H9 (cell line): Measurements from ENCODE around the gene ZNF275. TPM values are rescaled to one million over a fixed set of nuclear protein-coding genes. Genes with fewer than 3 reads are reported as not detected.
"Not testable (repeated sequence)": the region's sequence is repeated elsewhere in the genome, so short reads cannot be mapped to it uniquely, and the experiment has no call there.

ENCODE experiments used
- DNase-seq: peaks from one replicate; pipeline ENCODE4 v3.0.0-alpha.2; 2017
- H2AFZ ChIP-seq: one replicate; pipeline ENCODE4 v1.6.1; 2013; ENCODE audit warnings: mild to moderate bottlenecking, low read length, control low read depth, moderate library complexity
- H2AK5ac ChIP-seq: 2 replicates; pipeline ENCODE4 v1.6.1; 2013; ENCODE audit warnings: low read length, control low read depth, mixed read lengths; ENCODE audit not compliant: insufficient read length
- H2BK120ac ChIP-seq: one replicate; pipeline ENCODE4 v1.6.1; 2013; ENCODE audit warnings: low read depth, mild to moderate bottlenecking, low read length, control low read depth, inconsistent platforms; ENCODE audit not compliant: poor library complexity, severe bottlenecking
- H2BK12ac ChIP-seq: 2 replicates; pipeline ENCODE4 v1.6.1; 2013; ENCODE audit warnings: low read length, control low read depth, mixed read lengths, low read depth; ENCODE audit not compliant: insufficient read length
- H2BK15ac ChIP-seq: 2 replicates; pipeline ENCODE4 v1.6.1; 2013; ENCODE audit warnings: low read depth, low read length, control low read depth
- H2BK20ac ChIP-seq: one replicate; pipeline ENCODE4 v1.6.1; 2013; ENCODE audit warnings: low read depth, mild to moderate bottlenecking, low read length, control low read depth, inconsistent platforms; ENCODE audit not compliant: poor library complexity, severe bottlenecking
- H2BK5ac ChIP-seq: 2 replicates; pipeline ENCODE4 v1.6.1; 2013; ENCODE audit warnings: low read length, control low read depth, mixed read lengths; ENCODE audit not compliant: insufficient read length
- H3K14ac ChIP-seq: 2 replicates; pipeline ENCODE4 v1.6.1; 2013; ENCODE audit warnings: low read length, control low read depth; ENCODE audit not compliant: insufficient read depth
- H3K18ac ChIP-seq: 2 replicates; pipeline ENCODE4 v1.6.1; 2013; ENCODE audit warnings: low read depth, mild to moderate bottlenecking, mixed read lengths, low read length, control low read depth; ENCODE audit not compliant: insufficient read length
- H3K23ac ChIP-seq: 2 replicates; pipeline ENCODE4 v1.6.1; 2013; ENCODE audit warnings: low read length, control low read depth, mixed read lengths, low read depth; ENCODE audit not compliant: insufficient read length
- H3K23me2 ChIP-seq: 2 replicates; pipeline ENCODE4 v1.6.1; 2013; ENCODE audit warnings: low read depth, mild to moderate bottlenecking, mixed read lengths, low read length, control low read depth; ENCODE audit not compliant: insufficient read length, poor library complexity, severe bottlenecking
- H3K27ac ChIP-seq: 2 replicates; pipeline ENCODE4 v1.5.1; 2013; ENCODE audit warnings: low read length, control low read depth, mixed read lengths, low read depth; ENCODE audit not compliant: insufficient read length
- H3K27me3 ChIP-seq: 2 replicates; pipeline ENCODE4 v1.6.1; 2013; ENCODE audit warnings: low read length, control low read depth, inconsistent platforms; ENCODE audit not compliant: insufficient read depth
- H3K4ac ChIP-seq: 2 replicates; pipeline ENCODE4 v1.6.1; 2013; ENCODE audit warnings: low read depth, mild to moderate bottlenecking, control low read depth, inconsistent platforms, low read length, moderate library complexity
- H3K4me1 ChIP-seq: 2 replicates; pipeline ENCODE4 v1.6.1; 2013; ENCODE audit warnings: low read length, control low read depth, inconsistent platforms; ENCODE audit not compliant: insufficient read depth
- H3K4me2 ChIP-seq: 2 replicates; pipeline ENCODE4 v1.6.1; 2013; ENCODE audit warnings: low read length, control low read depth, mixed read lengths; ENCODE audit not compliant: insufficient read length, insufficient read depth
- H3K56ac ChIP-seq: 2 replicates; pipeline ENCODE4 v1.6.1; 2013; ENCODE audit warnings: low read depth, mild to moderate bottlenecking, mixed read lengths, low read length, control low read depth; ENCODE audit not compliant: insufficient read length
- H3K79me1 ChIP-seq: 2 replicates; pipeline ENCODE4 v1.6.1; 2013; ENCODE audit warnings: low read depth, mild to moderate bottlenecking, moderate library complexity, low read length, control low read depth, inconsistent platforms; ENCODE audit not compliant: insufficient read depth, poor library complexity, severe bottlenecking
- H3K79me2 ChIP-seq: 2 replicates; pipeline ENCODE4 v1.6.1; 2013; ENCODE audit warnings: low read length, control low read depth, inconsistent platforms; ENCODE audit not compliant: insufficient read depth
- H3K9ac ChIP-seq: 2 replicates; pipeline ENCODE4 v1.6.1; 2013; ENCODE audit warnings: low read length, control low read depth, mixed read lengths; ENCODE audit not compliant: insufficient read length; ENCODE audit errors: extremely low read depth
- H3K9me3 ChIP-seq: one replicate; pipeline ENCODE4 v1.6.1; 2013; ENCODE audit warnings: low read depth, low read length, inconsistent platforms; ENCODE audit not compliant: control insufficient read depth
- H3T11ph ChIP-seq: one replicate; pipeline ENCODE4 v1.6.1; 2013; ENCODE audit warnings: mild to moderate bottlenecking, low read length, control low read depth, inconsistent platforms
- H4K20me1 ChIP-seq: one replicate; pipeline ENCODE4 v1.6.1; 2013; ENCODE audit not compliant: control insufficient read depth, insufficient read length, insufficient read depth
- H4K5ac ChIP-seq: 2 replicates; pipeline ENCODE4 v1.6.1; 2013; ENCODE audit warnings: low read depth, mild to moderate bottlenecking, mixed read lengths, low read length, control low read depth; ENCODE audit not compliant: insufficient read length
- H4K8ac ChIP-seq: replicated peaks from 2 replicates; pipeline ENCODE4 v1.6.1; 2013; ENCODE audit warnings: low read length, control low read depth, mixed read lengths, low read depth; ENCODE audit not compliant: insufficient read length
- H4K91ac ChIP-seq: 2 replicates; pipeline ENCODE4 v1.6.1; 2013; ENCODE audit warnings: low read depth, mild to moderate bottlenecking, moderate library complexity, mixed read lengths, low read length, control low read depth; ENCODE audit not compliant: insufficient read length
- H3K27ac Mint-ChIP-seq, 3 experiments: 2 replicates in 2 of 3; 3 replicates in 1 of 3; pipeline ENCODE4 v1.8.0; 2020 to 2021; ENCODE audit warnings: mixed read lengths in 3 of 3, mild to moderate bottlenecking in 1 of 3, moderate library complexity in 1 of 3
- H3K27me3 Mint-ChIP-seq: 2 replicates; pipeline ENCODE4 v1.8.0; 2021; ENCODE audit warnings: low read depth, mild to moderate bottlenecking, moderate library complexity, mixed read lengths
- H3K36me3 Mint-ChIP-seq, 3 experiments: 2 replicates in 2 of 3; 3 replicates in 1 of 3; pipeline ENCODE4 v1.8.0; 2020 to 2021; ENCODE audit warnings: low read depth in 3 of 3, mixed read lengths in 3 of 3; ENCODE audit not compliant: insufficient read depth in 1 of 3
- H3K4me1 Mint-ChIP-seq, 2 experiments: 2 replicates each; pipeline ENCODE4 v1.8.0; 2020; ENCODE audit warnings: mixed read lengths in 2 of 2
- H3K4me3 Mint-ChIP-seq, 2 experiments: 2 replicates in 1 of 2; 3 replicates in 1 of 2; pipeline ENCODE4 v1.8.0; 2020 to 2021; ENCODE audit warnings: mild to moderate bottlenecking in 2 of 2, mixed read lengths in 2 of 2, moderate library complexity in 1 of 2
- H3K9me3 Mint-ChIP-seq, 2 experiments: 2 replicates in 1 of 2; 3 replicates in 1 of 2; pipeline ENCODE4 v1.8.0; 2020; ENCODE audit warnings: mild to moderate bottlenecking in 2 of 2, mixed read lengths in 2 of 2, moderate library complexity in 1 of 2
- WGBS: extraction: QIAGEN DNeasy Blood & Tissue Kit; methylation state at CpG from one replicate; pipeline ENCODE4 v1.1.7; 2013; ENCODE audit warnings: missing lambda C conversion rate, low lambda C conversion rate, mixed read lengths; ENCODE audit not compliant: insufficient read length; ENCODE audit errors: extremely low coverage; 5-methylcytosine and 5-hydroxymethylcytosine counted together
- total RNA-seq: library from RNA; stranded (reverse); gene quantifications from 2 replicates; pipeline ENCODE4 v1.2.1, GENCODE V29; 2021
- TF ChIP-seq, protein P1 (sequence below): fragments of 200-600 bp; sonication (generic); conservative IDR thresholded peaks from 3 replicates; pipeline ENCODE4 v1.8.0; 2021; ENCODE audit warnings: antibody characterized with exemption, mild to moderate bottlenecking

ZNF275 gene
- total RNA-seq, 1 experiment from 2014 or later, result 11.8 TPM

DNA sequence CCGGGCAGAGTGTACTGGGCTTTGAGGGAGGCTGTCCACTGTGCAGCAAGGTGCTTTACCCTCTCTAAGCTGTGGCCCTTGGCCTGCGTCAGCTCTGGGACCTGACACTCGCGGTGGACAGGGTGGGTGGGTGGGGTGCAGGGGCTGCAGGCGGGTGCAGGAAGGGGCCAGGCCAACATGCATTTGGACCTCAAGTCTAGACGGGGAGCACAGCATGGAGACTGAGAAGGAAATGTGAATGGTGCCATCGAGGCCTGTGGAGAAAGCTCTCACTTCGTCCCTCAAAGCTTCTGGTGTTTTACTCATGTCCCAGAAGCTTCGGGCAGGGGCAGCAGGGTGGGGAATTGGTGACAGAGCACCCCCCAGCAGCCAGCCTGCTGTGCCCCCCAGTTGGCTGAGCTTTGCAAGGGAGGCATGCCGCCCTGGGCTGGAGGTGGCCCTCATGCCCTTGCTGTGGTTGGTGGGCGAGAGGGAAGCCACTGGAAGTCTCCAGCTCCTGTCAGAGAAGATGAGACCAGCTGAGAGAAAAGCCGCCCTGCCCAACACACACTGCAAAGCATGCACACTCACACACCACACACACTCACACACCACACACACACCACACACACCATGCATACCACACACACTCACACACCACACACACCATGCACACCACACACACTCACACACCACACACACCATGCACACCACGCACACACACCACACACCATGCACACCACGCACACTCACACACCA is 54.9 kb downstream of the ZNF275 start:
- Histone ChIP-seq H3K4me2 (no peak overlapping the region), H3K14ac (no peak overlapping the region), H3K79me2 (no peaks in the 10 kb centered on the region), H3K56ac (no peak overlapping the region), H4K8ac (no peak overlapping the region), H2BK5ac (no peak overlapping the region), H2BK12ac (no peak overlapping the region), H3K23me2 (peaks cover 5% of the 10 kb centered on the region), H2BK15ac (no peak overlapping the region), H4K91ac (no peak overlapping the region), H3K27ac (no peak overlapping the region), H3K18ac (no peak overlapping the region), H2AK5ac (no peak overlapping the region), H2AFZ (no peak overlapping the region), H2BK20ac (no peak overlapping the region), H3K9ac (no peak overlapping the region), H3K27me3 (no peaks in the 10 kb centered on the region), H3K23ac (no peak overlapping the region), H3K4me1 (no peaks in the 10 kb centered on the region), H2BK120ac (no peak overlapping the region), H4K20me1 (no peaks in the 10 kb centered on the region), H3T11ph (no peak overlapping the region), H4K5ac (no peak overlapping the region), H3K79me1 (no peaks in the 10 kb centered on the region), H3K4ac (no peak overlapping the region), H3K9me3 (peaks cover 54% of the 10 kb centered on the region)
- TF ChIP-seq, protein P1, sequence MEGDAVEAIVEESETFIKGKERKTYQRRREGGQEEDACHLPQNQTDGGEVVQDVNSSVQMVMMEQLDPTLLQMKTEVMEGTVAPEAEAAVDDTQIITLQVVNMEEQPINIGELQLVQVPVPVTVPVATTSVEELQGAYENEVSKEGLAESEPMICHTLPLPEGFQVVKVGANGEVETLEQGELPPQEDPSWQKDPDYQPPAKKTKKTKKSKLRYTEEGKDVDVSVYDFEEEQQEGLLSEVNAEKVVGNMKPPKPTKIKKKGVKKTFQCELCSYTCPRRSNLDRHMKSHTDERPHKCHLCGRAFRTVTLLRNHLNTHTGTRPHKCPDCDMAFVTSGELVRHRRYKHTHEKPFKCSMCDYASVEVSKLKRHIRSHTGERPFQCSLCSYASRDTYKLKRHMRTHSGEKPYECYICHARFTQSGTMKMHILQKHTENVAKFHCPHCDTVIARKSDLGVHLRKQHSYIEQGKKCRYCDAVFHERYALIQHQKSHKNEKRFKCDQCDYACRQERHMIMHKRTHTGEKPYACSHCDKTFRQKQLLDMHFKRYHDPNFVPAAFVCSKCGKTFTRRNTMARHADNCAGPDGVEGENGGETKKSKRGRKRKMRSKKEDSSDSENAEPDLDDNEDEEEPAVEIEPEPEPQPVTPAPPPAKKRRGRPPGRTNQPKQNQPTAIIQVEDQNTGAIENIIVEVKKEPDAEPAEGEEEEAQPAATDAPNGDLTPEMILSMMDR, result no peak
- Mint-ChIP-seq H3K27me3 (peaks cover 3% of the 10 kb centered on the region), H3K4me1 (no peaks in the 10 kb centered on the region), H3K27ac (no peak overlapping the region), H3K36me3 (peaks cover 0 to 2% (median 0%) of the 10 kb centered on the region in 3 experiments; a peak in 1 of 7 replicates), H3K9me3 (peaks cover 25 to 36% of the 10 kb centered on the region in 2 experiments), H3K4me3 (no peak overlapping the region)
- DNase-seq, result peak; percentile 12
- WGBS, result no CpG with 5 or more reads among the region's 14 CpGs

DNA sequence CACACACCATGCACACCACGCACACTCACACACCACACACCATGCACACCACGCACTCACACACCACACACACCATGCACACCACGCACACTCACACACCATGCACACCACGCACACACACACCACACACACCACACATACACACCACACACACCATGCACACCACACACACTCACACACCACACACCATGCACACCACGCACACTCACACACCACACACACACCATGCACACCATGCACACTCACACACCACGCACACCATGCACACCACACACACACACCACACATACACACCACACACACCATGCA is 55.5 kb downstream of the ZNF275 start:
- not testable (repeated sequence) for H3K18ac ChIP-seq, H4K5ac ChIP-seq, H2AFZ ChIP-seq, H2BK15ac ChIP-seq, H4K91ac ChIP-seq, H3K79me1 ChIP-seq, H3K9ac ChIP-seq, H3T11ph ChIP-seq, H2BK5ac ChIP-seq, H2BK120ac ChIP-seq, H3K23me2 ChIP-seq, DNase-seq, H4K20me1 ChIP-seq, H2AK5ac ChIP-seq, H3K4ac ChIP-seq, H3K4me1 Mint-ChIP-seq, H3K36me3 Mint-ChIP-seq, H3K79me2 ChIP-seq, H3K27ac ChIP-seq, H3K4me1 ChIP-seq, H3K14ac ChIP-seq, H3K4me2 ChIP-seq, H3K4me3 Mint-ChIP-seq, H3K23ac ChIP-seq, H2BK20ac ChIP-seq, H3K27me3 ChIP-seq, H3K27ac Mint-ChIP-seq, H3K27me3 Mint-ChIP-seq, H2BK12ac ChIP-seq, H4K8ac ChIP-seq, H3K56ac ChIP-seq
- H3K9me3 ChIP-seq, result peaks cover 49% of the 10 kb centered on the region
- no CpG with 5 or more reads among the region's 6 CpGs for WGBS
- H3K9me3 Mint-ChIP-seq, result peaks cover 30 to 41% of the 10 kb centered on the region in 2 experiments
